Upper lobe of left lung (tissue), 6 donors: ENCODE measurements around the gene SLC35G3. TPM values are rescaled to one million over a fixed set of nuclear protein-coding genes. Genes with fewer than 3 reads are reported as not detected.
A peak's percentile ranks its signal among the peaks of the same experiment; 100 is the strongest.

Source experiments
- ATAC-seq, 2 donors: fragments of 200-7000 bp; cut with Tn5 transposase; one replicate each; pipeline ENCODE4 v1.9.1; 2022; ENCODE audit warnings: mild to moderate bottlenecking in 2 of 2, moderate library complexity in 2 of 2; ENCODE audit not compliant: low FRiP score in 2 of 2
- DNase-seq, 2 donors: peaks; one replicate each; pipeline ENCODE4 v3.0.0-alpha.2; 2019 to 2020
- H3K27ac ChIP-seq, 4 donors: fragments of 200-600 bp; sonication (generic); one replicate each; pipeline ENCODE4 v1.5.1; 2016 to 2019
- H3K27me3 ChIP-seq, 4 donors: fragments of 200-600 bp; sonication (generic); one replicate each; pipeline ENCODE4 v1.5.1; 2017 to 2019
- H3K36me3 ChIP-seq, 4 donors: fragments of 200-600 bp; sonication (generic); one replicate each; pipeline ENCODE4 v1.5.1; 2016 to 2019
- H3K4me1 ChIP-seq, 4 donors: fragments of 200-600 bp; sonication (generic); one replicate each; pipeline ENCODE4 v1.5.1; 2018 to 2019
- H3K4me3 ChIP-seq, 4 donors: fragments of 200-600 bp; sonication (generic); one replicate each; pipeline ENCODE4 v1.5.1; 2017 to 2019; ENCODE audit warnings: mild to moderate bottlenecking in 2 of 4, moderate library complexity in 1 of 4
- H3K9me3 ChIP-seq, 4 donors: fragments of 200-600 bp; sonication (generic); one replicate each; pipeline ENCODE4 v1.5.1; 2018 to 2019
- CTCF ChIP-seq, 6 experiments: fragments of 450-650 bp in 4 of 6; fragments of 200-600 bp in 2 of 6; sonication (generic) in 2 of 6; IDR thresholded peaks; one replicate each; pipeline ENCODE4 v1.5.1; 2016 to 2019; ENCODE audit warnings: antibody characterized with exemption in 6 of 6
- EP300 ChIP-seq, 4 donors: sonication (generic); formaldehyde crosslinking; IDR thresholded peaks; one replicate each; pipeline ENCODE4 v1.5.1; 2017; ENCODE audit warnings: antibody characterized with exemption in 4 of 4, control low read depth in 2 of 4
- POLR2A ChIP-seq, 4 donors: fragments of 450-650 bp; IDR thresholded peaks; one replicate each; pipeline ENCODE4 v1.5.1; 2016 to 2017; ENCODE audit warnings: antibody characterized with exemption in 4 of 4, mild to moderate bottlenecking in 2 of 4
- POLR2AphosphoS5 ChIP-seq, 2 donors: sonication (generic); formaldehyde crosslinking; IDR thresholded peaks; one replicate each; pipeline ENCODE4 v1.5.1; 2017; ENCODE audit warnings: antibody characterized with exemption in 2 of 2
- WGBS, 2 donors: methylation state at CpG; one replicate each; pipeline ENCODE4 v1.1.5; 2017 to 2018; 5-methylcytosine and 5-hydroxymethylcytosine counted together
- total RNA-seq, 6 donors: library from RNA; depleted of rRNA in 4 of 6; stranded (reverse); fragments of >200 nt in 4 of 6; gene quantifications; one replicate each; pipeline versions ENCODE4 v1.1.0 to v1.2.1, GENCODE V29; 2016 to 2021
- donor health status: DM: no; HTN: no; CAD: no; lungs with moderate emphysema.
- donor health status: DM: no; HTN: yes; CAD: no; lungs with severe emphysema.

The SLC35G3 gene
- total RNA-seq, 6 donors from 2014 or later: not detected

GRCh38 chr17:35241520-35241919 is 47.3 kb upstream of the SLC35G3 start:
- peak in 1 of 2 donors; percentile 81 for DNase-seq
- H3K4me1 ChIP-seq: peaks cover 27 to 32% (median 31%) of the 10 kb centered on the region in 4 donors
- H3K36me3 ChIP-seq: no peaks in the 10 kb centered on the region
- no peaks in the 10 kb centered on the region for H3K9me3 ChIP-seq
- WGBS, 2 donors: 86 to 90% methylated on average over 19 of the region's 19 CpGs
- no peak for ATAC-seq
- H3K27me3 ChIP-seq: no peaks in the 10 kb centered on the region
- TF ChIP-seq CTCF (IDR thresholded peaks at IDR 0.05) (no peak), POLR2AphosphoS5 (IDR thresholded peaks at IDR 0.05) (no peak), EP300 (IDR thresholded peaks at IDR 0.05) (no peak), POLR2A (IDR thresholded peaks at IDR 0.05) (no peak)
- peak overlapping the region in 3 of 4 donors; percentile 66 to 73 (median 68) for H3K4me3 ChIP-seq
- peak overlapping the region; percentile 93 to 99 (median 98) for H3K27ac ChIP-seq

GRCh38 chr17:35240861-35241260 is 46.7 kb upstream of the SLC35G3 start:
- TF ChIP-seq CTCF (IDR thresholded peaks at IDR 0.05) (no peak), POLR2AphosphoS5 (IDR thresholded peaks at IDR 0.05) (no peak), POLR2A (IDR thresholded peaks at IDR 0.05) (no peak)
- WGBS, 2 donors: 95 to 96% methylated on average over 8 of the region's 8 CpGs
- H3K4me3 ChIP-seq: no peak overlapping the region
- H3K9me3 ChIP-seq: no peaks in the 10 kb centered on the region
- no peak overlapping the region for H3K27ac ChIP-seq
- H3K36me3 ChIP-seq: no peaks in the 10 kb centered on the region
- H3K27me3 ChIP-seq: no peaks in the 10 kb centered on the region
- ATAC-seq (no peak), DNase-seq (no peak)
- H3K4me1 ChIP-seq: peaks cover 20 to 30% (median 27%) of the 10 kb centered on the region in 4 donors

GRCh38 chr17:35239823-35240222 is 45.6 kb upstream of the SLC35G3 start:
- Histone ChIP-seq H3K9me3 (no peaks in the 10 kb centered on the region), H3K27me3 (no peaks in the 10 kb centered on the region), H3K4me3 (no peak overlapping the region), H3K27ac (no peak overlapping the region), H3K36me3 (no peaks in the 10 kb centered on the region), H3K4me1 (peaks cover 12 to 20% (median 17%) of the 10 kb centered on the region in 4 donors)
- no peak for ATAC-seq
- no peak for TF ChIP-seq CTCF (IDR thresholded peaks at IDR 0.05)
- TF ChIP-seq POLR2AphosphoS5 (IDR thresholded peaks at IDR 0.05): no peak
- no peak for TF ChIP-seq POLR2A (IDR thresholded peaks at IDR 0.05)
- TF ChIP-seq EP300 (IDR thresholded peaks at IDR 0.05): no peak
- no peak for DNase-seq
- WGBS, 2 donors: 63 to 80% methylated on average over 4 of the region's 4 CpGs

GRCh38 chr17:35238821-35239220 is 44.6 kb upstream of the SLC35G3 start:
- H3K27me3 ChIP-seq: no peaks in the 10 kb centered on the region
- ATAC-seq (no peak), DNase-seq (no peak)
- no peak overlapping the region for H3K27ac ChIP-seq
- H3K36me3 ChIP-seq: no peaks in the 10 kb centered on the region
- H3K4me3 ChIP-seq: no peak overlapping the region
- no peaks in the 10 kb centered on the region for H3K9me3 ChIP-seq
- TF ChIP-seq EP300 (IDR thresholded peaks at IDR 0.05) (no peak), POLR2A (IDR thresholded peaks at IDR 0.05) (no peak), CTCF (IDR thresholded peaks at IDR 0.05) (no peak), POLR2AphosphoS5 (IDR thresholded peaks at IDR 0.05) (no peak)
- H3K4me1 ChIP-seq: peaks cover 7 to 10% (median 8%) of the 10 kb centered on the region in 4 donors
- WGBS, 2 donors: 66 to 85% methylated on average over 2 of the region's 2 CpGs

GRCh38 chr17:35236821-35237220 is 42.6 kb upstream of the SLC35G3 start:
- WGBS, 2 donors: 77 to 93% methylated on average over 5 of the region's 5 CpGs
- Histone ChIP-seq H3K27me3 (no peaks in the 10 kb centered on the region), H3K9me3 (no peaks in the 10 kb centered on the region), H3K36me3 (no peaks in the 10 kb centered on the region), H3K4me3 (no peak overlapping the region), H3K4me1 (peaks cover 4 to 7% (median 6%) of the 10 kb centered on the region in 4 donors), H3K27ac (no peak overlapping the region)
- DNase-seq: no peak
- ATAC-seq: no peak
- no peak for TF ChIP-seq POLR2AphosphoS5 (IDR thresholded peaks at IDR 0.05)
- TF ChIP-seq EP300 (IDR thresholded peaks at IDR 0.05): no peak
- no peak for TF ChIP-seq POLR2A (IDR thresholded peaks at IDR 0.05)
